IMR-90 (cell line): ENCODE data around the gene MAP3K3. TPM values are rescaled to one million over a fixed set of nuclear protein-coding genes. Genes with fewer than 3 reads are reported as not detected.

Source experiments
- ATAC-seq: fragments of 200-7000 bp; cut with Tn5 transposase; 2 replicates; pipeline ENCODE4 v1.9.1; 2020; ENCODE audit warnings: low read depth, mild to moderate bottlenecking, moderate library complexity
- BruUV-seq: library from RNA; stranded (reverse); fragments of 400-500 nt; replicated peaks from 2 replicates; lab custom pipeline; 2021; lab: Mats Ljungman, UMichigan
- CTCF ChIA-PET: fragments of 300-600 bp; formaldehyde crosslinking; extraction: SDS; loops from one replicate; lab custom pipeline; 2021; ENCODE audit warnings: antibody characterized with exemption; lab: Yijun Ruan, JAX
- POLR2A ChIA-PET: fragments of 300-600 bp; sonication (Branson Sonifier 250); formaldehyde crosslinking; loops from one replicate; lab custom pipeline; 2022; ENCODE audit warnings: antibody characterized with exemption; ENCODE audit not compliant: unreplicated experiment; lab: Charles Lee
- DNase-seq: peaks from one replicate; pipeline ENCODE4 v3.0.0; 2013
- H2AFZ ChIP-seq: replicated peaks from 2 replicates; pipeline ENCODE3; 2013; ENCODE audit warnings: low read length, mild to moderate bottlenecking; ENCODE audit not compliant: poor library complexity
- H2AK5ac ChIP-seq: 2 replicates; pipeline ENCODE4 v1.6.1; 2013; ENCODE audit warnings: low read depth, low read length, inconsistent platforms
- H2AK9ac ChIP-seq: replicated peaks from 2 replicates; pipeline ENCODE3; 2013; ENCODE audit warnings: mild to moderate bottlenecking, low read depth, low read length, moderate library complexity; ENCODE audit not compliant: poor library complexity
- H2BK120ac ChIP-seq: 2 replicates; pipeline ENCODE4 v1.6.1; 2013; ENCODE audit warnings: low read depth, low read length, inconsistent platforms
- H2BK15ac ChIP-seq: 3 replicates; pipeline ENCODE4 v1.6.1; 2013; ENCODE audit warnings: low read depth, low read length, inconsistent platforms
- H2BK20ac ChIP-seq: 2 replicates; pipeline ENCODE4 v1.6.1; 2013; ENCODE audit warnings: low read depth, mild to moderate bottlenecking, inconsistent platforms, low read length, moderate library complexity
- H2BK5ac ChIP-seq: 2 replicates; pipeline ENCODE4 v1.6.1; 2013; ENCODE audit warnings: mild to moderate bottlenecking, low read depth, low read length, inconsistent platforms; ENCODE audit not compliant: poor library complexity, severe bottlenecking
- H3K14ac ChIP-seq: replicated peaks from 2 replicates; pipeline ENCODE4 v1.6.1; 2013; ENCODE audit warnings: low read depth, low read length, inconsistent platforms
- H3K18ac ChIP-seq: 2 replicates; pipeline ENCODE4 v1.6.1; 2013; ENCODE audit warnings: low read depth, low read length, control low read depth
- H3K23ac ChIP-seq: 2 replicates; pipeline ENCODE4 v1.6.1; 2013; ENCODE audit warnings: low read depth, low read length, inconsistent platforms
- H3K27ac ChIP-seq: 2 replicates; pipeline ENCODE4 v1.5.1; 2013; ENCODE audit warnings: mild to moderate bottlenecking, control low read depth, low read length; ENCODE audit not compliant: insufficient read depth
- H3K27me3 ChIP-seq: 2 replicates; pipeline ENCODE4 v1.6.1; 2013; ENCODE audit warnings: low read length; ENCODE audit not compliant: control insufficient read depth, insufficient read depth
- H3K36me3 ChIP-seq: 2 replicates; pipeline ENCODE4 v1.6.1; 2013; ENCODE audit warnings: low read length, mixed read lengths; ENCODE audit not compliant: control insufficient read depth, insufficient read depth
- H3K4ac ChIP-seq: 2 replicates; pipeline ENCODE4 v1.6.1; 2013; ENCODE audit warnings: low read depth, low read length, inconsistent platforms
- H3K4me1 ChIP-seq: 2 replicates; pipeline ENCODE4 v1.6.1; 2013; ENCODE audit warnings: low read length, mixed read lengths; ENCODE audit not compliant: control insufficient read depth, insufficient read depth
- H3K4me2 ChIP-seq: 2 replicates; pipeline ENCODE4 v1.6.1; 2013; ENCODE audit warnings: low read depth, mild to moderate bottlenecking, control low read depth, low read length, moderate library complexity
- H3K4me3 ChIP-seq: 2 replicates; pipeline ENCODE4 v1.5.1; 2013; ENCODE audit warnings: low read depth, mild to moderate bottlenecking, control low read depth, low read length, moderate library complexity; ENCODE audit not compliant: insufficient read depth
- H3K56ac ChIP-seq: 2 replicates; pipeline ENCODE4 v1.6.1; 2013; ENCODE audit warnings: low read length, inconsistent platforms; ENCODE audit not compliant: insufficient read depth; ENCODE audit errors: extremely low read depth
- H3K79me1 ChIP-seq, 2 experiments: 2 replicates each; pipeline ENCODE4 v1.6.1; 2013; ENCODE audit warnings: low read length in 2 of 2, inconsistent platforms in 1 of 2, low read depth in 1 of 2
- H3K9ac ChIP-seq: 2 replicates; pipeline ENCODE4 v1.6.1; 2013; ENCODE audit warnings: low read depth, low read length, control low read depth
- H3K9me1 ChIP-seq: 2 replicates; pipeline ENCODE4 v1.6.1; 2013; ENCODE audit warnings: low read length, inconsistent platforms; ENCODE audit not compliant: insufficient read depth
- H3K9me3 ChIP-seq: 2 replicates; pipeline ENCODE4 v1.6.1; 2013; ENCODE audit warnings: low read length; ENCODE audit not compliant: control insufficient read depth, insufficient read depth
- H4K20me1 ChIP-seq: 2 replicates; pipeline ENCODE4 v1.6.1; 2013; ENCODE audit warnings: low read length, inconsistent platforms; ENCODE audit not compliant: insufficient read depth
- H4K5ac ChIP-seq: 2 replicates; pipeline ENCODE4 v1.6.1; 2013; ENCODE audit warnings: mild to moderate bottlenecking, low read depth, low read length, control low read depth
- H4K8ac ChIP-seq, 2 experiments: 2 replicates each; pipeline ENCODE4 v1.6.1; 2013; ENCODE audit warnings: low read depth in 2 of 2, low read length in 2 of 2, control low read depth in 1 of 2, inconsistent platforms in 1 of 2
- H4K91ac ChIP-seq: 2 replicates; pipeline ENCODE4 v1.6.1; 2013; ENCODE audit warnings: low read depth, low read length, inconsistent platforms; ENCODE audit not compliant: insufficient read depth
- BHLHE40 ChIP-seq: fragments of 150-350 bp; IDR thresholded peaks from 2 replicates; pipeline ENCODE4 v1.6.1; 2016; ENCODE audit warnings: mild to moderate bottlenecking, low read depth, low read length
- CEBPB ChIP-seq: IDR thresholded peaks from 2 replicates; pipeline ENCODE4 v1.6.1; 2012; ENCODE audit warnings: low read depth, low read length, improper control_type of control experiment
- CHD1 ChIP-seq: IDR thresholded peaks from 2 replicates; pipeline ENCODE4 v1.6.1; 2012; ENCODE audit warnings: low read depth, low read length, improper control_type of control experiment
- FOS ChIP-seq: fragments of 150-350 bp; IDR thresholded peaks from 2 replicates; pipeline ENCODE4 v1.6.1; 2016; ENCODE audit warnings: low read depth, low read length
- MAFK ChIP-seq: IDR thresholded peaks from 2 replicates; pipeline ENCODE4 v1.6.1; 2012; ENCODE audit warnings: low read depth, low read length, improper control_type of control experiment
- NFE2L2 ChIP-seq: fragments of 150-350 bp; IDR thresholded peaks from 2 replicates; pipeline ENCODE4 v1.6.1; 2016; ENCODE audit warnings: low read depth, mild to moderate bottlenecking, low read length
- POLR2A ChIP-seq: IDR thresholded peaks from 2 replicates; pipeline ENCODE4 v1.6.1; 2012; ENCODE audit warnings: mild to moderate bottlenecking, low read depth, low read length
- RCOR1 ChIP-seq: IDR thresholded peaks from 2 replicates; pipeline ENCODE4 v1.6.1; 2012; ENCODE audit warnings: mild to moderate bottlenecking, low read length, improper control_type of control experiment; ENCODE audit not compliant: insufficient replicate concordance
- RFX5 ChIP-seq: IDR thresholded peaks from 2 replicates; pipeline ENCODE4 v1.8.0; 2012; ENCODE audit warnings: low read depth, mild to moderate bottlenecking, low read length, moderate library complexity
- SMC3 ChIP-seq: fragments of 150-350 bp; IDR thresholded peaks from 2 replicates; pipeline ENCODE4 v1.6.1; 2016; ENCODE audit warnings: low read depth, mild to moderate bottlenecking, antibody characterized with exemption, low read length, moderate library complexity
- USF2 ChIP-seq: fragments of 150-350 bp; IDR thresholded peaks from 2 replicates; pipeline ENCODE4 v1.6.1; 2017; ENCODE audit warnings: mild to moderate bottlenecking, antibody characterized with exemption, low read length, low read depth
- WGBS, 2 experiments: methylation state at CpG; one replicate each; pipeline versions ENCODE4 v1.1.5 to v1.1.7; 2013; ENCODE audit warnings: missing lambda C conversion rate in 2 of 2; ENCODE audit not compliant: insufficient read length in 1 of 2; ENCODE audit errors: extremely low coverage in 2 of 2; 5-methylcytosine and 5-hydroxymethylcytosine counted together
- dilution Hi-C: fragments of 300-500 bp; cut with HindIII; formaldehyde crosslinking; loops from one replicate; pipeline ENCODE4 v1.14.3; 2018; ENCODE audit warnings: low sequenced_read_pairs; ENCODE audit not compliant: unreplicated experiment
- in situ Hi-C: fragments of 300-500 bp; cut with MboI; formaldehyde crosslinking; loops from 3 replicates; pipeline ENCODE4 v1.14.3; 2019; ENCODE audit warnings: low sequenced_read_pairs, inconsistent platforms, mixed read lengths
- intact Hi-C: fragments of 100-400 bp; cut with micrococcal nuclease; formaldehyde crosslinking; loops from 2 replicates; pipeline ENCODE4 v1.10.0; 2022
- polyA plus RNA-seq, 3 experiments: library from polyadenylated mRNA; depleted of rRNA; stranded (reverse); fragments of >200 nt; gene quantifications; 2 replicates each; pipeline ENCODE4 v1.2.3, GENCODE V29; 2012; ENCODE audit warnings: low replicate concordance in 1 of 3
- total RNA-seq: library from RNA; depleted of rRNA; stranded (reverse); fragments of >200 nt; gene quantifications from 2 replicates; pipeline ENCODE4 v1.2.3, GENCODE V29; 2012
- TF ChIP-seq, protein P1 (sequence below): fragments of 150-350 bp; IDR thresholded peaks from 2 replicates; pipeline ENCODE4 v1.6.1; 2016; ENCODE audit warnings: low read depth, mild to moderate bottlenecking, low read length, moderate library complexity, borderline replicate concordance
- TF ChIP-seq, protein P2 (sequence below): conservative IDR thresholded peaks from 2 replicates; pipeline ENCODE4 v1.5.1; 2012; ENCODE audit warnings: mild to moderate bottlenecking, low read depth, low read length, improper control_type of control experiment

Gene MAP3K3
- total and polyA plus RNA-seq, 2 of the 4 experiments (the other 2 are of a cell fraction): 19.1 to 25.6 TPM

GRCh38 chr17:63601439-63602371 lies 20.5 kb upstream of the MAP3K3 start:
- WGBS, 2 experiments: 50% methylated on average over 2 of the region's 9 CpGs; no CpG with 5 or more reads in 1 of the 2 experiments
- peak; percentile 32 for DNase-seq
- TF ChIP-seq USF2: no peak
- TF ChIP-seq POLR2A: no peak
- no peak for TF ChIP-seq RFX5
- TF ChIP-seq, protein P1, sequence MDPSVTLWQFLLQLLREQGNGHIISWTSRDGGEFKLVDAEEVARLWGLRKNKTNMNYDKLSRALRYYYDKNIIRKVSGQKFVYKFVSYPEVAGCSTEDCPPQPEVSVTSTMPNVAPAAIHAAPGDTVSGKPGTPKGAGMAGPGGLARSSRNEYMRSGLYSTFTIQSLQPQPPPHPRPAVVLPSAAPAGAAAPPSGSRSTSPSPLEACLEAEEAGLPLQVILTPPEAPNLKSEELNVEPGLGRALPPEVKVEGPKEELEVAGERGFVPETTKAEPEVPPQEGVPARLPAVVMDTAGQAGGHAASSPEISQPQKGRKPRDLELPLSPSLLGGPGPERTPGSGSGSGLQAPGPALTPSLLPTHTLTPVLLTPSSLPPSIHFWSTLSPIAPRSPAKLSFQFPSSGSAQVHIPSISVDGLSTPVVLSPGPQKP: no peak
- TF ChIP-seq CEBPB: no peak
- no peak for TF ChIP-seq NFE2L2
- no peak for TF ChIP-seq CHD1
- TF ChIP-seq MAFK: no peak
- TF ChIP-seq, protein P2, sequence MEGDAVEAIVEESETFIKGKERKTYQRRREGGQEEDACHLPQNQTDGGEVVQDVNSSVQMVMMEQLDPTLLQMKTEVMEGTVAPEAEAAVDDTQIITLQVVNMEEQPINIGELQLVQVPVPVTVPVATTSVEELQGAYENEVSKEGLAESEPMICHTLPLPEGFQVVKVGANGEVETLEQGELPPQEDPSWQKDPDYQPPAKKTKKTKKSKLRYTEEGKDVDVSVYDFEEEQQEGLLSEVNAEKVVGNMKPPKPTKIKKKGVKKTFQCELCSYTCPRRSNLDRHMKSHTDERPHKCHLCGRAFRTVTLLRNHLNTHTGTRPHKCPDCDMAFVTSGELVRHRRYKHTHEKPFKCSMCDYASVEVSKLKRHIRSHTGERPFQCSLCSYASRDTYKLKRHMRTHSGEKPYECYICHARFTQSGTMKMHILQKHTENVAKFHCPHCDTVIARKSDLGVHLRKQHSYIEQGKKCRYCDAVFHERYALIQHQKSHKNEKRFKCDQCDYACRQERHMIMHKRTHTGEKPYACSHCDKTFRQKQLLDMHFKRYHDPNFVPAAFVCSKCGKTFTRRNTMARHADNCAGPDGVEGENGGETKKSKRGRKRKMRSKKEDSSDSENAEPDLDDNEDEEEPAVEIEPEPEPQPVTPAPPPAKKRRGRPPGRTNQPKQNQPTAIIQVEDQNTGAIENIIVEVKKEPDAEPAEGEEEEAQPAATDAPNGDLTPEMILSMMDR: no peak
- TF ChIP-seq RCOR1: no peak
- TF ChIP-seq FOS: no peak
- no peak for TF ChIP-seq SMC3
- no peak for TF ChIP-seq BHLHE40

More at GRCh38 chr17:63601439-63602371, 20.5 kb upstream of the MAP3K3 start:
- Histone ChIP-seq H3K4me3 (peak overlapping the region; percentile 84), H3K9ac (peak overlapping the region; percentile 81), H4K8ac (peak overlapping the region; percentile 58 to 94), H3K79me1 (peaks cover 9 to 32% of the 10 kb centered on the region in 2 experiments; a peak in 2 of 4 replicates), H3K56ac (peak overlapping the region; percentile 5; the same call in 1 of the 2 replicates), H2AK9ac (peak overlapping the region; percentile 97), H3K27ac (peak overlapping the region; percentile 66), H2BK5ac (no peak overlapping the region), H2BK15ac (no peak overlapping the region), H3K36me3 (peaks cover 16% of the 10 kb centered on the region), H2AK5ac (peak overlapping the region; percentile 63; the same call in 1 of the 2 replicates), H3K4ac (peak overlapping the region; percentile 87), H3K18ac (no peak overlapping the region), H3K14ac (peak overlapping the region; percentile 58), H4K91ac (peak overlapping the region; percentile 66), H3K4me1 (peaks cover 8% of the 10 kb centered on the region), H4K20me1 (no peaks in the 10 kb centered on the region), H3K9me3 (no peaks in the 10 kb centered on the region), H2AFZ (peak overlapping the region; percentile 98), H4K5ac (peak overlapping the region; percentile 87), H3K9me1 (0 out of 2 replicates have a peak, but pooled peaks cover 3% of the 10 kb centered on the region), H3K4me2 (peak overlapping the region; percentile 98), H2BK20ac (no peak overlapping the region), H3K27me3 (no peaks in the 10 kb centered on the region), H3K23ac (peak overlapping the region; percentile 96), H2BK120ac (no peak overlapping the region)
- no peak; the same call in 1 of the 2 replicates for ATAC-seq
- ChIA-PET POLR2A (interaction anchor here (0.6 kb wide), 1 partner anchor 542 kb away, joined by 4 read pairs; no protein-coding TSS in a partner anchor), CTCF (no interaction called here)
- in situ Hi-C loops: no loop called here
- intact Hi-C loops: no loop called here
- no TSS peak for BruUV-seq
- dilution Hi-C loops: no loop called here
